HepG2 (cell line): ENCODE measurements around the gene MRFAP1L1. TPM values are rescaled to one million over a fixed set of nuclear protein-coding genes. Genes with fewer than 3 reads are reported as not detected.
A peak's percentile ranks its signal among the peaks of the same experiment; 100 is the strongest.

Source experiments
- BORCS8-MEF2B ChIP-seq: sonication (generic); formaldehyde crosslinking; IDR thresholded peaks from 2 replicates; pipeline ENCODE4 v1.8.0; 2022; ENCODE audit warnings: mild to moderate bottlenecking, missing genetic modification reagents
- E2F1 ChIP-seq: sonication (generic); formaldehyde crosslinking; IDR thresholded peaks from 2 replicates; pipeline ENCODE4 v1.5.0; 2020; ENCODE audit warnings: missing genetic modification reagents
- HBP1 ChIP-seq: IDR thresholded peaks from 2 replicates; pipeline ENCODE4 v1.6.1; 2016; ENCODE audit warnings: low read depth, control low read depth
- HOXA3 ChIP-seq: sonication (generic); formaldehyde crosslinking; IDR thresholded peaks from 2 replicates; pipeline ENCODE4 v1.5.0; 2020; ENCODE audit warnings: missing genetic modification reagents
- MTF2 ChIP-seq: sonication (generic); formaldehyde crosslinking; IDR thresholded peaks from 2 replicates; pipeline ENCODE4 v1.5.0; 2020; ENCODE audit warnings: missing genetic modification reagents, borderline replicate concordance
- NFYB ChIP-seq: sonication (generic); formaldehyde crosslinking; IDR thresholded peaks from 2 replicates; pipeline ENCODE4 v1.4.0; 2020; ENCODE audit warnings: missing genetic modification reagents
- PAX8 ChIP-seq: sonication (generic); formaldehyde crosslinking; IDR thresholded peaks from 2 replicates; pipeline ENCODE4 v1.8.0; 2022; ENCODE audit warnings: mild to moderate bottlenecking, missing genetic modification reagents, borderline replicate concordance
- PCBP1 ChIP-seq: fragments of 200-400 bp; formaldehyde crosslinking; IDR thresholded peaks from 2 replicates; pipeline ENCODE4 v1.6.1; 2017; ENCODE audit warnings: mild to moderate bottlenecking, low read depth, low read length, borderline replicate concordance
- PLRG1 ChIP-seq: fragments of 450-650 bp; conservative IDR thresholded peaks from 2 replicates; pipeline ENCODE4 v1.6.1; 2016
- POLR2AphosphoS2 ChIP-seq: IDR thresholded peaks from 2 replicates; pipeline ENCODE4 v1.6.1; 2011; ENCODE audit warnings: low read depth, low read length, improper control_type of control experiment
- PPARG ChIP-seq: conservative IDR thresholded peaks from 2 replicates; pipeline ENCODE4 v1.6.1; 2016; ENCODE audit warnings: missing biosample characterization, missing genetic modification reagents
- REPIN1 ChIP-seq: sonication (generic); formaldehyde crosslinking; IDR thresholded peaks from 2 replicates; pipeline ENCODE4 v1.8.0; 2022; ENCODE audit warnings: missing genetic modification reagents, low read depth, mild to moderate bottlenecking, borderline replicate concordance
- RERE ChIP-seq: IDR thresholded peaks from 2 replicates; pipeline ENCODE4 v1.6.1; 2016; ENCODE audit warnings: low read depth, missing genetic modification reagents, missing compliant biosample characterization
- SIX1 ChIP-seq: sonication (generic); formaldehyde crosslinking; IDR thresholded peaks from 2 replicates; pipeline ENCODE4 v1.4.0; 2020; ENCODE audit warnings: missing genetic modification reagents, borderline replicate concordance
- TBL1XR1 ChIP-seq: fragments of 150-350 bp; IDR thresholded peaks from 2 replicates; pipeline ENCODE4 v1.6.1; 2014; ENCODE audit warnings: borderline replicate concordance, low read length; ENCODE audit not compliant: partially characterized antibody
- ZBTB7A ChIP-seq: sonication (generic); formaldehyde crosslinking; IDR thresholded peaks from 2 replicates; pipeline ENCODE4 v1.8.0; 2022; ENCODE audit warnings: mild to moderate bottlenecking, missing genetic modification reagents
- ZNF18 ChIP-seq: sonication (generic); formaldehyde crosslinking; IDR thresholded peaks from 2 replicates; pipeline ENCODE4 v1.8.0; 2022; ENCODE audit warnings: mild to moderate bottlenecking, missing genetic modification reagents; ENCODE audit not compliant: insufficient replicate concordance
- ZNF335 ChIP-seq: sonication (generic); formaldehyde crosslinking; IDR thresholded peaks from 2 replicates; pipeline ENCODE4 v1.4.0; 2020; ENCODE audit warnings: missing genetic modification reagents
- ZNF547 ChIP-seq: sonication (generic); formaldehyde crosslinking; IDR thresholded peaks from 2 replicates; pipeline ENCODE4 v1.5.1; 2020; ENCODE audit warnings: mild to moderate bottlenecking, missing genetic modification reagents
- ZNF615 ChIP-seq: sonication (generic); formaldehyde crosslinking; IDR thresholded peaks from 2 replicates; pipeline ENCODE4 v1.5.0; 2020; ENCODE audit warnings: mild to moderate bottlenecking, missing genetic modification reagents, borderline replicate concordance
- polyA plus RNA-seq, 8 experiments: library from polyadenylated mRNA; depleted of rRNA in 3 of 8; stranded (reverse) in 7 of 8; unstranded in 1 of 8; fragments of >200 nt; fragmentation: Illumina TruSeq in 4 of 8; extraction: Trizol in 4 of 8; gene quantifications; 2 replicates each; pipeline versions ENCODE4 v1.2.1 to v1.2.3, GENCODE V29; 2011 to 2016; ENCODE audit warnings: low read depth in 4 of 8, missing spikeins in 1 of 8, mixed read lengths in 1 of 8; ENCODE audit not compliant: insufficient read depth in 1 of 8
- total RNA-seq, 5 experiments: library from RNA; depleted of rRNA; stranded (reverse); fragments of >200 nt; fragmentation: Illumina TruSeq; extraction: Trizol; gene quantifications; 2 replicates each; pipeline ENCODE4 v1.2.3, GENCODE V29; 2016; ENCODE audit warnings: low read depth in 1 of 5

Gene MRFAP1L1
- total and polyA plus RNA-seq, 2 of the 13 experiments (the other 11 are each of a cell fraction or from before 2014, with no cell fraction given), result 44.8 to 76.6 TPM

- TF ChIP-seq HBP1 (CRISPR knock-in tag) (no peak), HOXA3 (CRISPR knock-in tag) (no peak), ZNF547 (CRISPR knock-in tag) (no peak; the same call in 1 of the 2 replicates), PLRG1 (no peak), REPIN1 (CRISPR knock-in tag) (no peak), SIX1 (CRISPR knock-in tag) (no peak), POLR2AphosphoS2 (no peak), ZNF335 (no peak), PAX8 (CRISPR knock-in tag) (no peak), PPARG (CRISPR knock-in tag) (no peak), PCBP1 (no peak), BORCS8-MEF2B (no peak), RERE (CRISPR knock-in tag) (no peak), ZNF615 (CRISPR knock-in tag) (no peak), ZBTB7A (no peak), ZNF18 (peak; percentile 86), TBL1XR1 (no peak), E2F1 (CRISPR knock-in tag) (no peak), NFYB (no peak; the same call in 1 of the 2 replicates), MTF2 (CRISPR knock-in tag) (0 out of 2 replicates have a peak, but pooled peaks have one; percentile 56)
Measured at GRCh38 chr4:6674500-6675149, 35.0 kb downstream of the MRFAP1L1 start (continued).
